Measurements from ENCODE around the gene HEATR9.

- TF ChIP-seq CTCF (IDR thresholded peaks at IDR 0.05) (no peak), POLR2A (IDR thresholded peaks at IDR 0.05) (no peak)
Measured at GRCh38 chr17:35816723-35817122, 52.0 kb downstream of the HEATR9 start.

Measured in testis (tissue), 2 donors.